MCF 10A (cell line): ENCODE measurements around the gene C11orf21. TPM values are rescaled to one million over a fixed set of nuclear protein-coding genes. Genes with fewer than 3 reads are reported as not detected.

Experiments used
- BruUV-seq: library from RNA; stranded (reverse); fragments of 400-500 nt; replicated peaks from 2 replicates; lab custom pipeline; 2021; lab: Mats Ljungman, UMichigan
- CTCF ChIA-PET: fragments of 300-600 bp; sonication (Branson Sonifier 250); formaldehyde crosslinking; extraction: SDS; loops from one replicate; lab custom pipeline; 2021; ENCODE audit warnings: antibody characterized with exemption, inconsistent platforms; lab: Yijun Ruan, JAX
- POLR2A ChIA-PET: fragments of 300-600, 350-650 bp; sonication (Branson Sonifier 250); formaldehyde crosslinking; extraction: SDS; loops from one replicate; lab custom pipeline; 2020; ENCODE audit warnings: antibody characterized with exemption, inconsistent platforms; lab: Yijun Ruan, JAX
- DNase-seq: peaks from one replicate; pipeline ENCODE4 v3.0.0-alpha.2; 2018; ENCODE audit not compliant: unreplicated experiment
- H3K27ac Mint-ChIP-seq: one replicate; pipeline ENCODE4 v1.8.0; 2022; ENCODE audit warnings: mild to moderate bottlenecking, low read depth, mixed read lengths; ENCODE audit not compliant: unreplicated experiment
- H3K27me3 Mint-ChIP-seq: one replicate; pipeline ENCODE4 v1.8.0; 2022; ENCODE audit warnings: mixed read lengths; ENCODE audit not compliant: insufficient read depth, unreplicated experiment
- H3K36me3 Mint-ChIP-seq: one replicate; pipeline ENCODE4 v1.8.0; 2022; ENCODE audit warnings: mild to moderate bottlenecking, moderate library complexity, mixed read lengths; ENCODE audit not compliant: insufficient read depth, unreplicated experiment
- H3K4me1 Mint-ChIP-seq: one replicate; pipeline ENCODE4 v1.8.0; 2022; ENCODE audit warnings: mixed read lengths; ENCODE audit not compliant: insufficient read depth, unreplicated experiment
- H3K4me3 Mint-ChIP-seq: one replicate; pipeline ENCODE4 v1.8.0; 2022; ENCODE audit warnings: mild to moderate bottlenecking, moderate library complexity, mixed read lengths; ENCODE audit not compliant: unreplicated experiment
- H3K9me3 Mint-ChIP-seq: one replicate; pipeline ENCODE4 v1.8.0; 2022; ENCODE audit warnings: mixed read lengths; ENCODE audit not compliant: unreplicated experiment
- intact Hi-C: fragments of 100-400 bp; cut with micrococcal nuclease; formaldehyde crosslinking; loops from 2 replicates; pipeline ENCODE4 v1.14.1; 2022
- total RNA-seq: library from RNA; stranded (reverse); gene quantifications from 2 replicates; pipeline ENCODE4 v1.2.3, GENCODE V29; 2022
- TF ChIP-seq, protein P1 (sequence below): fragments of 200-600 bp; IDR thresholded peaks from one replicate; pipeline ENCODE4 v1.8.0; 2022; ENCODE audit warnings: antibody characterized with exemption, mild to moderate bottlenecking; ENCODE audit not compliant: unreplicated experiment

C11orf21 gene
- total RNA-seq, 1 experiment from 2014 or later = not detected

DNA sequence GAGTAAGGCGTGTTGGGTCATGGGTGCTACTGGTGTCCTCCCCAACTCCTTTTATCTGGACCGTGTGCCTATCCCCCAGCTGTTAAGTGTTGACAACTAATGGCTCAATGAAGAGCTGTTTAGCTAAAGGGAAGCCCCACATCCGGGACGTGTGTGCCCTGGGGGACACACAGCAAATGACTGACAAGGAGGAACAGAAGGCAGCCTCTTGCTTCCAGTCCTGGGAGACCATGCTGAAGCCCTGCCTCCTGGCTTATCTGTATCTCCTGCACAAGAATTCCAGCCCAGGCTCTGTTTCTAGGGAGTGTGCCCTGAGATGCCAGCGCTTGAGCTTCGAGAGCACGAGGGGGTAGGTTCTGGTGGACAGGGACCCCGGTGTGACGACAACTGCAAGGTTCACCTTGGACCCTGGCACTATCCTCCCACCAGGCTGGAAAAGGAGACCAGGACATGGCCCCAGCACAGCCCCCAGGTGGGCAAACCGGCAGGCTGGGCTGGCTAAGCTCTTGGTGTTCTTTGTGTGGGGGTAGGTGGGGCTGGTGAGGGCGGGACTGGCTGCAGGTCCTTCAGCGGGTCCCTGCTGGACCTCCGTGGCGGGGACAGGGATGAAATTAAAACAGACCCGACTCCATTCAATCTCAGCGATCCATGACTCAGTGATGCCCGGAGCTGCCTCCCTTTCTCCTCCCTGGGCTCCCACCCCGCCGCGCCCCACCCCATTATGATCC, 52.4 kb downstream of the C11orf21 start:
- intact Hi-C loops = no loop called here
- peaks cover 7% of the 10 kb centered on the region for H3K27me3 Mint-ChIP-seq
- H3K4me1 Mint-ChIP-seq = no peaks in the 10 kb centered on the region
- no peak overlapping the region for H3K27ac Mint-ChIP-seq
- no peak overlapping the region for H3K4me3 Mint-ChIP-seq
- TF ChIP-seq, protein P1, sequence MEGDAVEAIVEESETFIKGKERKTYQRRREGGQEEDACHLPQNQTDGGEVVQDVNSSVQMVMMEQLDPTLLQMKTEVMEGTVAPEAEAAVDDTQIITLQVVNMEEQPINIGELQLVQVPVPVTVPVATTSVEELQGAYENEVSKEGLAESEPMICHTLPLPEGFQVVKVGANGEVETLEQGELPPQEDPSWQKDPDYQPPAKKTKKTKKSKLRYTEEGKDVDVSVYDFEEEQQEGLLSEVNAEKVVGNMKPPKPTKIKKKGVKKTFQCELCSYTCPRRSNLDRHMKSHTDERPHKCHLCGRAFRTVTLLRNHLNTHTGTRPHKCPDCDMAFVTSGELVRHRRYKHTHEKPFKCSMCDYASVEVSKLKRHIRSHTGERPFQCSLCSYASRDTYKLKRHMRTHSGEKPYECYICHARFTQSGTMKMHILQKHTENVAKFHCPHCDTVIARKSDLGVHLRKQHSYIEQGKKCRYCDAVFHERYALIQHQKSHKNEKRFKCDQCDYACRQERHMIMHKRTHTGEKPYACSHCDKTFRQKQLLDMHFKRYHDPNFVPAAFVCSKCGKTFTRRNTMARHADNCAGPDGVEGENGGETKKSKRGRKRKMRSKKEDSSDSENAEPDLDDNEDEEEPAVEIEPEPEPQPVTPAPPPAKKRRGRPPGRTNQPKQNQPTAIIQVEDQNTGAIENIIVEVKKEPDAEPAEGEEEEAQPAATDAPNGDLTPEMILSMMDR = no peak
- no TSS peak for BruUV-seq
- no peak for DNase-seq
- ChIA-PET CTCF (interaction anchor here (0.6 to 0.7 kb wide), 2 partner anchors 56 to 843 kb away, joined by 4 read pairs; no protein-coding TSS in a partner anchor), POLR2A (no interaction called here)
- no peaks in the 10 kb centered on the region for H3K9me3 Mint-ChIP-seq
- H3K36me3 Mint-ChIP-seq = no peaks in the 10 kb centered on the region

DNA sequence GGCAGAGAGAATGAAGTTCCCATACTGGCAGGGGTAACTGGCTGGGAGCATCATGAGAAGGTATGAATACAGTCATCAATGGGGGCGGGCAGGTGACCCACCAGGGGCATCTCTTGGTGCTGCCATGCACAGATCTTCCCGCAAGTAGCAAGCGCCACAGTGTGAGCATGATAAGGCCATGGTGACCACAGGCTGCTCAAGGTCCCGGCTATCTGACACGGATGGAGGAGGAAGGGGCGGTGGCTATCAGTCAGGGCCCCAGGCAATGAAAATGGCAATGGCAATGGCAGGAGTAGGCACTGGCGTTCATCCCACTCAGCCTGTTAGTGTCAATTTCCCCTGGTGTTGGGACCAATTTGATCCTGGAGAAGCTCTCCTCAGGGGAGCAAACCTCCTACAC, 53.0 kb downstream of the C11orf21 start:
- Mint-ChIP-seq H3K36me3 (no peaks in the 10 kb centered on the region), H3K4me1 (no peaks in the 10 kb centered on the region), H3K27ac (no peak overlapping the region), H3K4me3 (no peak overlapping the region), H3K9me3 (no peaks in the 10 kb centered on the region), H3K27me3 (peaks cover 13% of the 10 kb centered on the region)
- POLR2A ChIA-PET = no interaction called here
- TF ChIP-seq, protein P1 = no peak
- no TSS peak for BruUV-seq
- intact Hi-C loops = no loop called here
- CTCF ChIA-PET = interaction anchor here (0.7 kb wide), 1 partner anchor 56 kb away, joined by 4 read pairs; no protein-coding TSS in a partner anchor
- DNase-seq = no peak

DNA sequence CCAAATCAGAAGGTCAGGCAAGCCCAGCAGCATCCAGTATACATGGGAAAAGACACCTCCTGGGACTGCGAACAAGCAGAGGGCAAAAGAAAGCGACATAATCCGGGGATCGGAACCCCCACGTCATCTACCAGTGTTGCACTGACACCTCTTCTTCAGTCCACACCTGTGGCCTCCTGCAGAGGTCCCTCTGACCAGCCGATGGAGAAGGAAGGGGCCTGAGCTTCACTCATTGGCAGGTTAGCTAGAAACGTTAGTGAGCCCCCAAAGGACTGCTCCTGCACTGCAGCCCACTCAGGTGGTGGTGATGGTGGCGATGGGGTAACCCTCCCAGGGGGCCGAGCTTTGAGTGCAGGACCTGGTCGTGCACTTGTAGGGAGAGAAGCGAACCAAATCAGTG, 53.5 kb downstream of the C11orf21 start:
- H3K27me3 Mint-ChIP-seq = peaks cover 18% of the 10 kb centered on the region
- CTCF ChIA-PET = no interaction called here

DNA sequence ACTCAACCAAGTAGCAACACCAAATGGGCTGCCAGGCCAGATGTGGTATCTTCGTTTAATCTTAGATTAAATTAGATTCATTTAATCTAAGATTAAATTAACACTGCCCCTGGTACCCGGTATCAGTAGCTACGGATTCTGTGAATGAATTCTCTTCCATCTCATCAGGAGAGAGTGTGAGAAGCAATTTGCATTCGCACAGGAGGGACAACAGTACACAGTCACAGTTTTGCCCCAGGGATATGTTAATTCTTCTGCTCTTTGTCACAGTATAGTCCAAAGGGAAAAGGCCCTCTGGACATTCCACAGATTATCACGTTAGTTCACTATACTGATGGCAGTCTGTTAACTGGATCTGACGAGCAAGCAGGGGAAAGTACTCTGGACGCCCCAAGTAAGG, 54.2 kb downstream of the C11orf21 start:
- no peaks in the 10 kb centered on the region for H3K9me3 Mint-ChIP-seq
- no TSS peak for BruUV-seq
- DNase-seq = no peak
- TF ChIP-seq, protein P1 = no peak
- no peak overlapping the region for H3K4me3 Mint-ChIP-seq
- CTCF ChIA-PET = no interaction called here
- intact Hi-C loops = no loop called here
- H3K27me3 Mint-ChIP-seq = peaks cover 26% of the 10 kb centered on the region
- H3K27ac Mint-ChIP-seq = no peak overlapping the region
- no peaks in the 10 kb centered on the region for H3K36me3 Mint-ChIP-seq
- H3K4me1 Mint-ChIP-seq = no peaks in the 10 kb centered on the region
- POLR2A ChIA-PET = no interaction called here

More for the DNA sequence above, 53.5 kb downstream of the C11orf21 start:
- H3K27ac Mint-ChIP-seq = no peak overlapping the region
- TF ChIP-seq, protein P1 = no peak
- no peaks in the 10 kb centered on the region for H3K4me1 Mint-ChIP-seq
- intact Hi-C loops = no loop called here
- no peak overlapping the region for H3K4me3 Mint-ChIP-seq
- DNase-seq = no peak
- no peaks in the 10 kb centered on the region for H3K36me3 Mint-ChIP-seq
- no peaks in the 10 kb centered on the region for H3K9me3 Mint-ChIP-seq
- BruUV-seq = no TSS peak
- POLR2A ChIA-PET = no interaction called here

Other genes with a start within 250 kb of the C11orf21 start
- 0.29 and 0.35 TPM in 2 replicates for gene IGF2, start 162.5 kb downstream of the C11orf21 start, total RNA-seq
- gene INS, start 140.7 kb downstream of the C11orf21 start, total RNA-seq = not detected in 2 replicates
- 0.20 and 1.1 TPM in 2 replicates for gene TH, start 130.1 kb downstream of the C11orf21 start, total RNA-seq
- gene ASCL2, start 31.3 kb downstream of the C11orf21 start, total RNA-seq = not detected in 2 replicates
- gene TSPAN32, start 95 bp upstream of the C11orf21 start, total RNA-seq = not detected in 2 replicates
- 183 and 187 TPM in 2 replicates for gene CD81, start 75.4 kb upstream of the C11orf21 start, total RNA-seq
- 69.9 and 70.3 TPM in 2 replicates for gene TSSC4, start 98.8 kb upstream of the C11orf21 start, total RNA-seq
- not detected in 2 replicates for gene TRPM5, start 142.6 kb upstream of the C11orf21 start, total RNA-seq
- not detected in 2 replicates for gene KCNQ1, start 143.1 kb upstream of the C11orf21 start, total RNA-seq